KOPT-K1 (cell line): Measurements from ENCODE around the gene SUV39H1.

Experiments used
- H3K27ac ChIP-seq: fragments of 200-600 bp; sonication (generic); 2 replicates; pipeline ENCODE4 v1.5.1; 2016; ENCODE audit warnings: antibody characterized with exemption, mild to moderate bottlenecking, low read depth, low read length; ENCODE audit not compliant: poor library complexity, severe bottlenecking
- H3K36me3 ChIP-seq: fragments of 200-600 bp; sonication (generic); 2 replicates; pipeline ENCODE4 v1.5.1; 2017; ENCODE audit warnings: antibody characterized with exemption, mild to moderate bottlenecking, low read length, moderate library complexity; ENCODE audit not compliant: insufficient read depth
- H3K9me3 ChIP-seq: fragments of 200-600 bp; sonication (generic); 2 replicates; pipeline ENCODE4 v1.5.1; 2017; ENCODE audit warnings: antibody characterized with exemption, low read length, mild to moderate bottlenecking; ENCODE audit not compliant: insufficient read depth, poor library complexity, severe bottlenecking

Gene SUV39H1

GRCh38 chrX:48698306-48698705, 1.8 kb downstream of the SUV39H1 start:
- H3K9me3 ChIP-seq = no peaks in the 10 kb centered on the region
- peaks cover 50% of the 10 kb centered on the region for H3K36me3 ChIP-seq
- H3K27ac ChIP-seq = no peak overlapping the region

DNA sequence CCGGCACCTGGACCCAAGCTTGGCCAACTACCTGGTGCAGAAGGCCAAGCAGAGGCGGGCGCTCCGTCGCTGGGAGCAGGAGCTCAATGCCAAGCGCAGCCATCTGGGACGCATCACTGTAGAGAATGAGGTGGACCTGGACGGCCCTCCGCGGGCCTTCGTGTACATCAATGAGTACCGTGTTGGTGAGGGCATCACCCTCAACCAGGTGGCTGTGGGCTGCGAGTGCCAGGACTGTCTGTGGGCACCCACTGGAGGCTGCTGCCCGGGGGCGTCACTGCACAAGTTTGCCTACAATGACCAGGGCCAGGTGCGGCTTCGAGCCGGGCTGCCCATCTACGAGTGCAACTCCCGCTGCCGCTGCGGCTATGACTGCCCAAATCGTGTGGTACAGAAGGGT, 3.7 kb downstream of the SUV39H1 start:
- H3K27ac ChIP-seq = no peak overlapping the region
- H3K36me3 ChIP-seq = peaks cover 70% of the 10 kb centered on the region
- H3K9me3 ChIP-seq = no peaks in the 10 kb centered on the region

DNA sequence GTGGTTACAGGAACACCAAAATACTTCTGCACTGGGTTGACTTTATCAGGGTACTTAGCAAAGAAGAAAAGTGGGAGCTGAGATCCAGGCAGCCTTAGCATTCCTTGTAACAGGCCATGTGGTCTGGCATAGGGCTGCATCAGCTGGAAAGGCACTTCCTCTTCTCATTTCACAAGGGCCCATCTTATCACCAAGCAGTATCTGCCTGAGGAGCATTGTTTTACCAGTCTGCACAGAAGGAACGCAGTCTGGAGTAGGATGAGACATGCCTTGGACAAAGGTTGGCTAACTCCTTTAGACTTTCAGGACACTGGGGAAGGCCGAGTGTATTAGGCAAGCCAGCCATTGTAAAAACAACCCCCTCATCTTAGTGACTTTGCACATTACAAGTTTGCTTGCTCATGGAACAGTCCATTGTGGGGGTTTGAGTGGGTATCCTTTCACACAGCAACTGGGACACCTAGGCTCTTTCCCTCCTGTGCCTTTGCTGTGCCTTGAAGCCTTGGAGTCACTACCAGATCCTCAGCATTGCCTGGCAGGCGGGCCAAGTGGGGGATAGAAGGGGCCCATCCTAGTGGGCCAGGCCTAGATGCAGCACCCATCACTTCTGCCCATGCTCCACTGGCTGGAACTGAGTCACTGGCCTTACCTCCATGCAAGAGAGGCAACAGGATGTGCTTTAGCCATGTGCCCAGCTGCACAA, 4.6 kb downstream of the SUV39H1 start:
- no peaks in the 10 kb centered on the region for H3K9me3 ChIP-seq
- H3K27ac ChIP-seq = no peak overlapping the region
- H3K36me3 ChIP-seq = peaks cover 78% of the 10 kb centered on the region

DNA sequence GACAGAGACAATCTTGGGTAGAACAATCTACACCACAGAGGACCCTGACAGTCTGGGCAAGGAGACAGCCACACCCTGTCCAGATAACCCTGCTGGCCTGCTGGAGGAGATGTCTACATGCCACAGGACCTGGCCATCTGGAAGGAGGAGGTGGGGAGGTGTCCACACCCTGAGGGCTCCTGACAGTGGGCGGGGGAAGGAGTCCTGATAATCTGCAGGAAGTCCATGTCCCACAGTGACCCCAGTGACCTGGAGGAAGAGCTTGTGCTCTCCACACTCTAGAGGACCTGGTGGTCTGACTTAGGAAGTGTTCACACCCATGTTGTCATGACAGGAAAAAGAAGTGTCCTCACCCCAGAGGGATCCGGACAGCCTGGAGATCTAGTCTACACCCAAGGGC, 5.5 kb downstream of the SUV39H1 start:
- Histone ChIP-seq H3K27ac (no peak overlapping the region), H3K36me3 (peaks cover 87% of the 10 kb centered on the region), H3K9me3 (no peaks in the 10 kb centered on the region)

DNA sequence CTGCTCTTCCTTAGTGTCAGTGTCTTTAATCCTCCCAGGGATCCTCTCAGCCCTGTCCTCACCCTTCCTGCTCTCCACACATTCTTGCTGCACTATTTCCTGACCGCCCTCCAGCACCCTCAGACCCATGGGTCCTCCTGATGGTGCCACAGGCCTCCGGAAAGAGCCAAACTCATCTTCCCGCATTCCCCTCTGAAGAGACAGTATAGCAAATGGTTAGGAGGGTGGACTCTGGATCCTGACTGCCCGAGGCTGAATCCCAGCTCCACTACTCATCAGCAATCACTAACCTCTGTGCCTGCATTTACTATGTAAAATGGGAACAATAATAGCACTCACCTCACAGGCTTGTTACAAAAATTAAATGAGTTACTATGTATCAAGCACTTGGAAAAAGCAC, 6.2 kb downstream of the SUV39H1 start:
- Histone ChIP-seq H3K27ac (no peak overlapping the region), H3K9me3 (no peaks in the 10 kb centered on the region), H3K36me3 (peaks cover 94% of the 10 kb centered on the region)

DNA sequence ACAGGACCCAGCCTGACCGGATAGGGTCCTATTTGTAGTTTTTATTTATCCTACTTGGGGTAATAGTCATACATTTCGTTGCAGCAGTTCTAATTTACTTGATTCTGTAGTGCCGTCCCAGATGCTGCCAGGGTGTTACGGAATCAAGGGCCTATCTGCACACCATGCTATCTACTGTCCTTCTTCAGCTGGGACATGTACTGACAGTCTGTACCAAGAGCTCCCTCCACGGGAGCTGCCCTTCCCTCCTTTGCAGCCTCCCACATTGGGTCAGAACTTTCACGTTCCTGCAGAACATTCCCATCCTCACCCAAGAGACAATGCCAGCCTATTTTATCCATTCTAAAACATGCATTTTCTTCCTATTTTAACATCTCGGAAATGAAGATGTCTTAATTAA, 6.7 kb downstream of the SUV39H1 start:
- Histone ChIP-seq H3K36me3 (peaks cover 99% of the 10 kb centered on the region), H3K9me3 (no peaks in the 10 kb centered on the region), H3K27ac (no peak overlapping the region)

GRCh38 chrX:48703642-48704481, 7.3 kb downstream of the SUV39H1 start:
- H3K36me3 ChIP-seq = peaks cover 100% of the 10 kb centered on the region
- no peaks in the 10 kb centered on the region for H3K9me3 ChIP-seq
- H3K27ac ChIP-seq = no peak overlapping the region

DNA sequence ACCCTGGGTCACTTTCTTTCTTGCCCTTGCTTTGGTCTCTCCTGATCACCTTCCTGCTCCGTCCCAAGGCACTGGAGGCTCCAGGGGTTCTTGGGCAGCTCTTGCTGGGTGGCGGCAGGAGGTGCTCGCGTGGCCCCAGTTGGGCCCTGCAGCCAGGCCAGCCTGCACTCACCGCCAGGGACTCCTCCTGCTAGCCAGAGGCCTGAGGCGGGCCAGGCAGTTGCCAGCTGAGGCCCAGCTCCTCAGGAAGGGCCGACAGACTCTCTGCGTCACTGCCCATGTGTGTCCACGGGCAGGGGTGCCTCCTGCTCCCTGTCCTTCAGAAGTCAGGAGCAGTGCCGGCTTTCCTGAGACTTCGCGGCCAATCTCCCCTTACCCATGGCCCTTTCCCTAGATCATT, 9.3 kb downstream of the SUV39H1 start:
- Histone ChIP-seq H3K36me3 (peaks cover 82% of the 10 kb centered on the region), H3K9me3 (no peaks in the 10 kb centered on the region), H3K27ac (no peak overlapping the region)

- Histone ChIP-seq H3K9me3 (no peaks in the 10 kb centered on the region), H3K27ac (no peak overlapping the region), H3K36me3 (peaks cover 44% of the 10 kb centered on the region; the same call in 1 of the 2 replicates)
Observed at GRCh38 chrX:48709522-48710112, 13.1 kb downstream of the SUV39H1 start.

DNA sequence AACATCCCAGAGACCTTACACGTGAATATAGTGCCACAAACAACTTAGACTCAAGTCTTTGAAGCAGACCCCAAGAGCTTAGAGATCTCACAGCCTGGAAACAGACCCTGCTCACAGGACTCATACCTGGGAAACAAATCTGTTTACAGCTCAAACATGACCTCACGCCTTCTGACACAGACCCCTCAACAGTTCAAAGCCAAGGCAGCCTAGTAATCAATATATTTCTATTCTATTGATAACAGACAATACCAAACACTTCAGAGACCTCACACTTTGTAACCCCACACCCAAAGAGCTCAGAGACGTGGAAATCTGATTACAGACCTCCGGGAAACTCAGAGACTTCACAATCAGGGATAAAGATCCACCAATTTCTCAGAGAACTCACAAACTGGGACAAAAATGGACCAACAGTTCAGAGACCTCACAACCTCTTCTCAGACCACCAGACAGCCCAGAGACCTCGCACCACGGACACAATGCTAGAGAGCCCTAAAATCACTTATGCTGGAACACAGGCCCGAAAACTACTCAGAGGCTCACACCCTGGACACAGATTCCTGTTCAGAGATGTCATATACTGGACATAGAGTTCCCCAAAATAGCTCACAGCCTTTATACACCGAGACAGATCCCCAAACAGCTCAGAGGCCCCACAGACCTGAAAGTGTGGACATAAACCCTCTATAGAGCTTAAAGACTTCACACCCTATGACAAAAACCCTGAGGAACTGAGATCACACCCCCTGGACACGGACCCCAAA, 14.8 kb downstream of the SUV39H1 start:
- H3K27ac ChIP-seq = no peak overlapping the region
- H3K36me3 ChIP-seq = peaks cover 27% of the 10 kb centered on the region; the same call in 1 of the 2 replicates
- no peaks in the 10 kb centered on the region for H3K9me3 ChIP-seq

GRCh38 chrX:48711929-48712505, 15.5 kb downstream of the SUV39H1 start:
- Histone ChIP-seq H3K36me3 (peaks cover 20% of the 10 kb centered on the region; the same call in 1 of the 2 replicates), H3K27ac (no peak overlapping the region), H3K9me3 (no peaks in the 10 kb centered on the region)

DNA sequence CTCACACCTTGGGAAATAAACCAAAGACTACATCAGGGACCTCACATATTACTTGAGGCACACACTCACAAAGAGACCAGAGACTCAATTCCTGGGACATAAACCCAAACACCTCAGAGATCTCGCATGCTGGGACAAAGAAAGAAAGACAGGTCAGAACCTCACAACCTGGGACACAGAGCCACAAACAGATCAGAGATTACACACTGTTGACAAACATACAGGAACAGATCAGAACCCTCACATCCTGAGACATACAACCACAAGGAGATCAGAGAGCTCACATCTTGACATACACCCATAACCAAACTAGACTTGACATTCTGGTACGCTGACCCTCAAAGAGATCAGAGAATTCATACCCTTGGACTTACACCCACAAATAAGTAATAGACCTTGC, 17.3 kb downstream of the SUV39H1 start:
- Histone ChIP-seq H3K9me3 (no peaks in the 10 kb centered on the region), H3K27ac (no peak overlapping the region), H3K36me3 (peaks cover 2% of the 10 kb centered on the region; the same call in 1 of the 2 replicates)

DNA sequence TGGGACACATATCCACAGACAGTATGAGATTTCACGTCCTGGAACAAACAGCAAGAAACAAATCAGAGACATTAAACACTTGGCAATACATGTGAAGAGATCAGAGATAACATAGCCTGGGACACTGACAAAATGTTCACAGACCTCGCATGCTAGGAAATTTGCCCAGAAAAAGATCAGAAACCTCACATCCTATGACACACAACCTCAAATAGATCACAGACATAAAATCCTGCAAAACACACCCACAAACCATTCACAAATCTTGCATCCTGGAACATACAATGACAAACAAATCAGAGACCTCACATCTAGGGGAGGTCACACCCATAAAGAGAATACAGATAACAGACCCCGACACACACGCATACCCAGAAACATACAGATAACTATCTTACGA, 18.0 kb downstream of the SUV39H1 start:
- no peaks in the 10 kb centered on the region for H3K9me3 ChIP-seq

GRCh38 chrX:48715072-48715471, 18.5 kb downstream of the SUV39H1 start:
- Histone ChIP-seq H3K36me3 (no peaks in the 10 kb centered on the region), H3K27ac (no peak overlapping the region), H3K9me3 (no peaks in the 10 kb centered on the region)

More for the DNA sequence above, 18.0 kb downstream of the SUV39H1 start:
- H3K36me3 ChIP-seq = no peaks in the 10 kb centered on the region; the same call in 1 of the 2 replicates
- H3K27ac ChIP-seq = no peak overlapping the region
